ENCODE results near the gene GRHL1.

GRHL1 gene

GRCh38 chr2:9949992-9950520 lies 1.4 kb upstream of the GRHL1 start:
- no peak for DNase-seq

DNA sequence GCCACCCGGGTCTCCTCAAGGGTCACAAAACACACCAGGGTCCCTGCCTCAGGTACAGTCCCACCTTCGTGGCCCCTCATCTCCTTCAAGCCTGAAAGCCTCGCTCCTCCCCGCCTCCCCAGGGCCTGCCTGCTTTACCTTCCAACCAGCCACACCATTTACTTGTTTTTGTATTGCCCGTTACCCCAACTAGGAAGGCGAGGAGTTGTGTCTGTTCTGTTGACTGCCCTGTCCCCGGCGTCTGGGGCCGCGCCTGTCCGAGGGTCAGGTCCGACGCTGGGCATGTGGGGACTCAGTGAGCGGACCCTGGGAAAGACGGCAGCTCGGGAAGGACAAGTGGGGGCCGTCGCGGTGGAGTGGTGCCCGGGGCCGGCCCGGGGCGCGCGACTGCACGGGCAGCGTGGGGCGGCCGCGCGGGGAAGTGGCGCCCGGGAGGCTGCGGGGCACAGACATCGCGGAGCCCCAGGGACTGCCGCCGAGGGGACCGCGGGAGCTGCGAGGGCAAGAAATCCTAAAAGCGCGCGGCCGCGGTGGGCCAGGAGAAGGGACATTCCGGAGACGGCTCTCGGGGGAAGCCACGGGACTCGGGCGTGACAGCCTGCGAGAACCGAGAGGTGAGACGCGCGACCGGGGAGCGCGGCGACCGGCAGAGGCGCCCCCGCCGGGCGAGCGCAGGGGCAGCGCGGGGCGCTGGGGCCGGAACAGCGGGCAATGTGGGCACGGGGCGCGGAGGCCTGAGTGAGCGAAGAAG lies 797 bp upstream of the GRHL1 start:
- no peak for DNase-seq

- DNase-seq = no peak
These were observed 296 bp upstream of the GRHL1 start for GRCh38 chr2:9951272-9951521.

GRCh38 chr2:9952286-9952737 lies 819 bp downstream of the GRHL1 start:
- no peak for DNase-seq

GRCh38 chr2:9952856-9953503 lies 1.5 kb downstream of the GRHL1 start:
- DNase-seq = no peak

DNA sequence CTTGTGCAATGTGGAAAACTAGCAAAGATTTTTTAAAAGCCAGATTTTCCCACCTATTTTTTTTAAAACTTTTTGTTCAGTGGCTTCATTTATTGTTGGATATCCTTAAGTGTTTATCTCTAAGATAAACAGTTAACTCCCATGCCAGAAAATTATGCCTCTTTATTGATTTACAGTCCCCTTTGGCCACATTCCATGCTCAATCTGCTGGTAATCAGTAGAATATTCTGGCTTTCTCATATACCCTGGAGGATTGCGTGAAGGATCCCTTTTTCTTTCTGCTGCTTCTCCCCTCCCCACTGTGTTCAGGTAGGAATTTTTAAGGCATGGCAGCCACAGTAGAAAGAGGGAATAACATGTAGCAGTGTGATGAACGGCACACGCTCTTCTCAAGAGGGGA lies 2.6 kb downstream of the GRHL1 start:
- no peak for DNase-seq

DNA sequence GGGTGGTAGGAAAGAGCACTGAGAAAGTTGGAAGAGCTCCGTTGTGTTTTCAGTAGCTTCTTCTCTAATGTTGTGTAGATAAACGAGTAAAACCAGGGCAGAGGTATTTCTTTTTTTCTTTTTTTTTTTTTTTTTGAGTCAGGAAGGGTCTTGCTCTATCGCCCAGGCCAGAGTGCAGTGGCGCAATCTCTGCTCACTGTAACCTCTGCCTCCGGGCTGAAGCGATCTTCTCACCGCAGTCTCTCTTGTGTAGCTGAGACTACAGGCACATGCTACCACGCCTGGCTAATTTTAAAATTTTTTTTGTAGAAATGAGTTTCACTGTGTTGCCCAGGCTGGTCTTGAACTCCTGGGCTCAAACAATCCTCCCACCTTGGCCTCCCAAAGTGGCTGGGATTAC lies 6.6 kb downstream of the GRHL1 start:
- DNase-seq = no peak

DNA sequence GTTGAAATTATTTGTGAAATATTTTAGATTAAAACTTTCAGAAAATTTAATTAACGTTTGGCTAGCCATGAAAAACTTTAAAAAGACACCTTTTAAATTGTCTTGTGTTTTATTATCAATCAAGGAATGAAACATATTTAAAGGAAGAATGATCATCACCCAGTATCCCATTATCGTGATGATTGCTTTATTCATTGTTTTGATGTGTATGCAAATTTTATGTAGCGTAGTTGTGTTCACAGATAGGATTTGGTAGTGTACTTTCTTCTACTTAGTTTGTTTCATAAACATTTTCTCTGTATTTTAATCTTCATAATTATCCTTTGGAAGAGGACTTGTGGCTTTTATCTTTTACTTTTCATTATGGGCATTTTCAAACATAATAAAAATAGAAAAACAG lies 7.8 kb downstream of the GRHL1 start:
- DNase-seq = no peak

- no peak for DNase-seq
These were observed 9.5 kb downstream of the GRHL1 start for GRCh38 chr2:9961013-9961412.

GRCh38 chr2:9964334-9964980 lies 13.0 kb downstream of the GRHL1 start:
- no peak for DNase-seq

DNA sequence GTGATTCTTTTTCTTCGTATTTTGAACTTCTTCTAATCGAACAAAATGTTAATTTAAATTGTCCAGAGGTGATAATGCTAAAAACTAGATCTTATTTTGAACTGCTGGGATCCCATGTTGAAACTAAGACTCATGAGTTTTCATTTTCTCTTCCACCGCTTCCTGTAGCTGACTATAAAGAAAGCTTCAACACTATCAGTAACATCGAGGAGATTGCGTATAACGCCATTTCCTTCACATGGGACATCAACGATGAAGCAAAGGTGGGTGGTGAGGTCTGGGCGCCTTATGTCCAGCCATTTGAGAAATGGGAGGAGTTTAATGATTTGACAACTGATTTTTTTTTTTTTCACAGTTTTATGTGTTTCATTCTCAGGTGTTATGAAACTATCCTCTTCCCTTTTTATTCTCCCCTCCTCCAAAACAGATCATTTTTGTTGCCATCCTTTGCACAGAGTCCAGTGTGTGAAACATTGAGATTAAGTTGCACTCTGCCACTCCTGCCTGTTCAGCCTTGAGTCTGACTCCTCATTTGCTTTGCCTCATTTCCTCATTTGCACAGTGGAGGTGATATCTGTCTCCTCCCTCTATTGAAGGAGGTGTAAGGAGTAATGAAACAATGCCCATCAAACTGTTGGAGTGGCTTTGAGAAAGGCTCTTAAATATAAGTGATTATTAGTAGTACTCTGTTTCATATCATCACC lies 13.8 kb downstream of the GRHL1 start:
- no peak for DNase-seq

- no peak for DNase-seq
These were observed 15.1 kb downstream of the GRHL1 start for GRCh38 chr2:9966491-9967022.

GRCh38 chr2:9967053-9967775 lies 15.7 kb downstream of the GRHL1 start:
- DNase-seq = no peak

DNA sequence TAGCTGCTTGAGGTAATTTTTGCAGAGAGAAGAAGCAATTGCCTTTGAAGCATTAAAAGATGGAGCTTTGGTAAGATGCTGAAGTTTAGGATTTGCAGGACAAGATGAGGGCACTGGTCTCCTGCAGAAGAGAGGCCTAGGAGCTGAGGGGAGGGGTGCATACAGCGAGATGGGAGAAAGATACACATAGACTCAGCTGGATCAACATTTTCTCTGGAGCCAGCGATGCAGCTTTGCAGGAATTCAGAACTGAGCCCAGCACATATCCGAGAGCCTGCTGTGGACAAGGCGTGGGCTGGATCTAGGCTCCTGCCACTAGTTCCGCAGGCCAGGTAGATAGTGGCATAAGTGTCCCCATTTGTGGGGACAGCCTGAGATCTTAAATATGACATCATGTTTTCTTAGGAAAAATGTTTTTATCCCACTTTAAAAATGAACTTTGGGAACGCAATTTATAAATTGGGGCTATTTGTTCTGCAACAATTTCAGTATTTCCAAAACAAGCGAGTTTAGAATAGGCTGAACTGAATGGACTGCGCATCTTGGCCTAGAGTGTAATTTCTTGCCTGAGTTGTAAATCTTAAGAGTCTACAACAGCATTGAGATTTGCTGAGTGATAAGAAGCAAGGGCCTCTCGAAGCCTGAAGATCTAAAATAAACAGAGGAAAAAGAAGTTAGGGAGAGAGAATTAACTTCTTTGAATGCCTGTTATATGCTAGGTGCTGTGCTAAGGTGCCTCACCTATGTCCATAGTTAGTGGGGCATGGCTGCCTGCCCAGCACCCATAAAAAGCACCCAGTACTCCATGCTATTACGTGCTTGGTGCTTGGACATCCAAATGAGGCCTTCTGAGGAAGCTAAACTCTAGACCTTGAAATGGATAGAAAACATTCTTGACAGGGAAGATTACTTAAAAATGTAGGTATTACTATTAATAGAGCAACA lies 17.3 kb downstream of the GRHL1 start:
- DNase-seq = no peak

GRCh38 chr2:9970200-9971044 lies 18.9 kb downstream of the GRHL1 start:
- DNase-seq = no peak

DNA sequence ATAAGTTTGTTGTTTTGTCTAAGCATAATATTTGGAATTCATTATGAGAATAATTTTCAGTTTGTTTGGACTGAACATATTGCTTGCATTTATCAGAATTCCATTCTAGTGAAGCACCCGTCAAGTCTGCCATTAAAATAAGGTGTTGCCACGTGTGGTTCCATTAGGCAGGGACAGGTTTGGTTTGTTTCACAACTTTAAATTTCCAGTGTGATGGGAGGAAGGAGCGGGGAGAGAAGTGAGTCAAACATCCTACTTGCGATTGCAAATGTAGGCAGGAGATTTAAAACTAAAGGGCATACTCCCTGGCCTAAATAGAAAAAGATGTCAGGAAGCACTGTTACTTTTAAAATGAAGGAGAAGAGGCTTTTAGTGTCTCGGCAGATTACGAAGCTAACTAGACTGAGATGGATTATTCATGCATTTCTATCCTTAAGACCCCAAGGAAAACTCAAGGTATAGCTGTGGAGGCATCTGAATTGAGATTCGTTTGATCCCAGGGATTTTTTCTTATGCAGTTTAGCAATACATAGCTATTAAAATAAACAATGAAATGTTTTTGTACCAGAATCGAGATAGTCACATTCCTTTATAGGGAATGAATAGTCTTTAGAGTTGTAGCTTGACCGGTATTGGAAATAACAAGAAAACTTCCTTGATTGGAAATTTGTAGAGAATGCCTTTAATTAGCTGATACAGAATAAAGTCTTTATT lies 19.8 kb downstream of the GRHL1 start:
- DNase-seq = no peak

GRCh38 chr2:9971890-9972289 lies 20.4 kb downstream of the GRHL1 start:
- no peak for DNase-seq

DNA sequence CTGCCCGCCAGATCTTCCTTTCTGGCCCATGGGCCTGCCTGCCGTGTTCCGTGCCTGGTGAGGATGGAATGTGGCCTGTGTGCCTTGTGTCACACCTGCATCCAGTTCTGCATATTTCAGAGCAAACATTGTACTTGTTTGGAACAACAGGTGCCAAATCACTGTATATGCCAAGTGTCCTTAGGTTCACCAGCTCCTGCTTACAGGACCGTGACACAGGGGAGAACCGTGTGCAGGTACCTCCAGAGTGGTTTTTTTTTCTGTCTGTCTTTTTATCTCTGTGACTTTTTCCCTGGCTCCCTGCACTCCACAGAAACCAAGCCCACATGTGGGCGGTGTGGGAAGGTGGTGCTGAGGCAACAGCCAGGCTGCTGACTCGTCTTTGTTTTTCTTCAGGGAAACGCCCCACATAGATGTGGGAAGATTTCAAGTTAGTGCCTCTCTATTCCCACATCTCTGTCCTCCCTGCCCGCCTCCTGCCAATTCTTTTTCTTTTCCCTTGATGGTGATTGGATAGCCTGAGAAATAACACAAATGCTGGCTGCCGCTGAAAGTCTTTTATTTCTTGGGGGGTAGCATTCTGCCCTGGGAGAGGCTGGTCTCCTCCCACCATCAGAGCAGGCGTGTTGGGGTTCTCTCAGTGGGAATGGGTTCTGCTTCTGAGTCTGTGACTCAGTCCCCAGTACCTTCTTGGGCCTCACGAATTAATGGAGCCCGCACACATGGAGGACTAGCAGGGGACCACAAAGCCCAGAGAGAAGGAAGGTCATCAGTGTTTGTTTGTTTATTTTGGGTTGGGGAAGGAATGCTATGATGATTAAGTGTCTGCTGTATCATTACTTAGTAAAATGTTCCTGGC lies 21.4 kb downstream of the GRHL1 start:
- DNase-seq = no peak

DNA sequence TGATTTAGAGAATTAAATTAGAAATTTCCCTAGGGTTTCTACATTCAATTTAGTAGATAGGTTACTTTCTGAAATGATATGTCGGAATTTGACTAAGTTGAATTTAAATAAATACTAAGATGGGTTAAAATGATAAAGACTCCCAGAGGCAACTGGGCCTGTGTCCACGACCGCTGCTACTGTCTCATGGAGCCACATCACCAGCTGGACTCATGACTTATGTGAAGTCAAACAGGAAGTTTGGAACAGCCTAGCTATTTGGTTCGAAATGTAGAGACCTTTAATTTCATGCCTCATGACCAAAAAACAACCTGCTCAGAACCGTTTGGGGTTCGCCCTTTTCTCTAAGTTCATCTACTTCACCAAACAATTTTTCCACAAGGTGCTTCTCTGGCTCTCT lies 22.2 kb downstream of the GRHL1 start:
- DNase-seq = no peak

All from DMS153 (cell line).